Upper lobe of left lung (tissue), 6 donors: Measurements from ENCODE around the gene RMDN2. TPM values are rescaled to one million over a fixed set of nuclear protein-coding genes. Genes with fewer than 3 reads are reported as not detected.

ENCODE experiments used
- ATAC-seq, 2 donors: fragments of 200-7000 bp; cut with Tn5 transposase; one replicate each; pipeline ENCODE4 v1.9.1; 2022; ENCODE audit warnings: mild to moderate bottlenecking in 2 of 2, moderate library complexity in 2 of 2; ENCODE audit not compliant: low FRiP score in 2 of 2
- DNase-seq, 2 donors: peaks; one replicate each; pipeline ENCODE4 v3.0.0-alpha.2; 2019 to 2020
- H3K27ac ChIP-seq, 4 donors: fragments of 200-600 bp; sonication (generic); one replicate each; pipeline ENCODE4 v1.5.1; 2016 to 2019
- H3K27me3 ChIP-seq, 4 donors: fragments of 200-600 bp; sonication (generic); one replicate each; pipeline ENCODE4 v1.5.1; 2017 to 2019
- H3K36me3 ChIP-seq, 4 donors: fragments of 200-600 bp; sonication (generic); one replicate each; pipeline ENCODE4 v1.5.1; 2016 to 2019
- H3K4me1 ChIP-seq, 4 donors: fragments of 200-600 bp; sonication (generic); one replicate each; pipeline ENCODE4 v1.5.1; 2018 to 2019
- H3K4me3 ChIP-seq, 4 donors: fragments of 200-600 bp; sonication (generic); one replicate each; pipeline ENCODE4 v1.5.1; 2017 to 2019; ENCODE audit warnings: mild to moderate bottlenecking in 2 of 4, moderate library complexity in 1 of 4
- H3K9me3 ChIP-seq, 4 donors: fragments of 200-600 bp; sonication (generic); one replicate each; pipeline ENCODE4 v1.5.1; 2018 to 2019
- CTCF ChIP-seq, 6 experiments: fragments of 450-650 bp in 4 of 6; fragments of 200-600 bp in 2 of 6; sonication (generic) in 2 of 6; IDR thresholded peaks; one replicate each; pipeline ENCODE4 v1.5.1; 2016 to 2019; ENCODE audit warnings: antibody characterized with exemption in 6 of 6
- EP300 ChIP-seq, 4 donors: sonication (generic); formaldehyde crosslinking; IDR thresholded peaks; one replicate each; pipeline ENCODE4 v1.5.1; 2017; ENCODE audit warnings: antibody characterized with exemption in 4 of 4, control low read depth in 2 of 4
- POLR2A ChIP-seq, 4 donors: fragments of 450-650 bp; IDR thresholded peaks; one replicate each; pipeline ENCODE4 v1.5.1; 2016 to 2017; ENCODE audit warnings: antibody characterized with exemption in 4 of 4, mild to moderate bottlenecking in 2 of 4
- POLR2AphosphoS5 ChIP-seq, 2 donors: sonication (generic); formaldehyde crosslinking; IDR thresholded peaks; one replicate each; pipeline ENCODE4 v1.5.1; 2017; ENCODE audit warnings: antibody characterized with exemption in 2 of 2
- WGBS, 2 donors: methylation state at CpG; one replicate each; pipeline ENCODE4 v1.1.5; 2017 to 2018; 5-methylcytosine and 5-hydroxymethylcytosine counted together
- total RNA-seq, 6 donors: library from RNA; depleted of rRNA in 4 of 6; stranded (reverse); fragments of >200 nt in 4 of 6; gene quantifications; one replicate each; pipeline versions ENCODE4 v1.1.0 to v1.2.1, GENCODE V29; 2016 to 2021
- donor health status: DM: no; HTN: no; CAD: no; lungs with moderate emphysema.
- donor health status: DM: no; HTN: yes; CAD: no; lungs with severe emphysema.

Gene RMDN2
- total RNA-seq, 6 donors from 2014 or later = 9.3 to 31.9 (median 17.0) TPM

GRCh38 chr2:37891846-37892435 is 33.1 kb upstream of the RMDN2 start:
- H3K9me3 ChIP-seq = no peaks in the 10 kb centered on the region
- peaks cover 15 to 40% (median 35%) of the 10 kb centered on the region in 4 donors for H3K4me1 ChIP-seq
- peak overlapping the region in 3 of 4 donors; percentile 37 to 73 (median 57) for H3K27ac ChIP-seq
- no peaks in the 10 kb centered on the region for H3K27me3 ChIP-seq
- ATAC-seq (no peak), DNase-seq (no peak)
- H3K36me3 ChIP-seq = no peaks in the 10 kb centered on the region
- H3K4me3 ChIP-seq = no peak overlapping the region
- 28 to 30% methylated on average over 5 of the region's 5 CpGs for WGBS, 2 donors
- no peak for TF ChIP-seq POLR2A (IDR thresholded peaks at IDR 0.05)
- TF ChIP-seq CTCF (IDR thresholded peaks at IDR 0.05) = no peak
- TF ChIP-seq POLR2AphosphoS5 (IDR thresholded peaks at IDR 0.05) = no peak
- TF ChIP-seq EP300 (IDR thresholded peaks at IDR 0.05) = no peak

GRCh38 chr2:37892436-37893114 is 32.5 kb upstream of the RMDN2 start:
- peaks cover 15 to 40% (median 35%) of the 10 kb centered on the region in 4 donors for H3K4me1 ChIP-seq
- no peak overlapping the region for H3K4me3 ChIP-seq
- no peaks in the 10 kb centered on the region for H3K27me3 ChIP-seq
- WGBS, 2 donors = 12 to 21% methylated on average over 7 of the region's 7 CpGs
- TF ChIP-seq CTCF (IDR thresholded peaks at IDR 0.05) (no peak), POLR2A (IDR thresholded peaks at IDR 0.05) (no peak), EP300 (IDR thresholded peaks at IDR 0.05) (no peak), POLR2AphosphoS5 (IDR thresholded peaks at IDR 0.05) (no peak)
- no peaks in the 10 kb centered on the region for H3K36me3 ChIP-seq
- H3K9me3 ChIP-seq = no peaks in the 10 kb centered on the region
- peak; percentile 48 to 71 for ATAC-seq
- peak in 1 of 2 donors; percentile 77 for DNase-seq
- H3K27ac ChIP-seq = peak overlapping the region in 3 of 4 donors; percentile 37 to 73 (median 57)

GRCh38 chr2:37893327-37893726 is 31.8 kb upstream of the RMDN2 start:
- 70 to 78% methylated on average over 1 of the region's 1 CpG for WGBS, 2 donors
- TF ChIP-seq CTCF (IDR thresholded peaks at IDR 0.05) (no peak), POLR2A (IDR thresholded peaks at IDR 0.05) (no peak), POLR2AphosphoS5 (IDR thresholded peaks at IDR 0.05) (no peak), EP300 (IDR thresholded peaks at IDR 0.05) (no peak)
- DNase-seq (no peak), ATAC-seq (no peak)
- no peak overlapping the region for H3K4me3 ChIP-seq
- peaks cover 15 to 40% (median 35%) of the 10 kb centered on the region in 4 donors for H3K4me1 ChIP-seq
- H3K9me3 ChIP-seq = no peaks in the 10 kb centered on the region
- H3K27me3 ChIP-seq = no peaks in the 10 kb centered on the region
- H3K36me3 ChIP-seq = no peaks in the 10 kb centered on the region
- peak overlapping the region in 3 of 4 donors; percentile 37 to 73 (median 57) for H3K27ac ChIP-seq

- peaks cover 15 to 40% (median 35%) of the 10 kb centered on the region in 4 donors for H3K4me1 ChIP-seq
- 59 to 88% methylated on average over 7 of the region's 7 CpGs for WGBS, 2 donors
- no peaks in the 10 kb centered on the region for H3K36me3 ChIP-seq
- TF ChIP-seq POLR2A (IDR thresholded peaks at IDR 0.05) (no peak), POLR2AphosphoS5 (IDR thresholded peaks at IDR 0.05) (no peak), CTCF (IDR thresholded peaks at IDR 0.05) (no peak), EP300 (IDR thresholded peaks at IDR 0.05) (no peak)
- DNase-seq (peak in 1 of 2 donors; percentile 49), ATAC-seq (peak in 1 of 2 donors; percentile 60)
- H3K9me3 ChIP-seq = no peaks in the 10 kb centered on the region
- peak overlapping the region in 3 of 4 donors; percentile 37 to 73 (median 57) for H3K27ac ChIP-seq
- no peak overlapping the region for H3K4me3 ChIP-seq
- no peaks in the 10 kb centered on the region for H3K27me3 ChIP-seq
These were observed 31.0 kb upstream of the RMDN2 start for GRCh38 chr2:37894047-37894446.
